Left ventricle myocardium superior (tissue), 1 donor: ENCODE data around the gene GJA3. TPM values are rescaled to one million over a fixed set of nuclear protein-coding genes. Genes with fewer than 3 reads are reported as not detected.

ENCODE experiments used
- ATAC-seq: fragments of 200-7000 bp; cut with Tn5 transposase; one replicate; pipeline ENCODE4 v1.9.1; 2020; ENCODE audit warnings: mild to moderate bottlenecking, moderate library complexity
- DNase-seq: peaks from one replicate; pipeline ENCODE4 v3.0.0-alpha.2; 2020
- intact Hi-C: fragments of 100-400 bp; cut with micrococcal nuclease; formaldehyde crosslinking; loops from one replicate; pipeline ENCODE4 v1.11.0; 2022
- total RNA-seq: library from RNA; stranded (reverse); fragmentation: NEBNext Ultra II Directional; extraction: Animal tissue kit (Norgen Biotek cat#: 25700); gene quantifications from one replicate; pipeline ENCODE4 v1.2.1, GENCODE V29; 2021
- donor health status: DM: no; HTN: yes; CAD: no; lungs with severe emphysema.

Gene GJA3
- total RNA-seq, 1 donor from 2014 or later, result 17.9 TPM

DNA sequence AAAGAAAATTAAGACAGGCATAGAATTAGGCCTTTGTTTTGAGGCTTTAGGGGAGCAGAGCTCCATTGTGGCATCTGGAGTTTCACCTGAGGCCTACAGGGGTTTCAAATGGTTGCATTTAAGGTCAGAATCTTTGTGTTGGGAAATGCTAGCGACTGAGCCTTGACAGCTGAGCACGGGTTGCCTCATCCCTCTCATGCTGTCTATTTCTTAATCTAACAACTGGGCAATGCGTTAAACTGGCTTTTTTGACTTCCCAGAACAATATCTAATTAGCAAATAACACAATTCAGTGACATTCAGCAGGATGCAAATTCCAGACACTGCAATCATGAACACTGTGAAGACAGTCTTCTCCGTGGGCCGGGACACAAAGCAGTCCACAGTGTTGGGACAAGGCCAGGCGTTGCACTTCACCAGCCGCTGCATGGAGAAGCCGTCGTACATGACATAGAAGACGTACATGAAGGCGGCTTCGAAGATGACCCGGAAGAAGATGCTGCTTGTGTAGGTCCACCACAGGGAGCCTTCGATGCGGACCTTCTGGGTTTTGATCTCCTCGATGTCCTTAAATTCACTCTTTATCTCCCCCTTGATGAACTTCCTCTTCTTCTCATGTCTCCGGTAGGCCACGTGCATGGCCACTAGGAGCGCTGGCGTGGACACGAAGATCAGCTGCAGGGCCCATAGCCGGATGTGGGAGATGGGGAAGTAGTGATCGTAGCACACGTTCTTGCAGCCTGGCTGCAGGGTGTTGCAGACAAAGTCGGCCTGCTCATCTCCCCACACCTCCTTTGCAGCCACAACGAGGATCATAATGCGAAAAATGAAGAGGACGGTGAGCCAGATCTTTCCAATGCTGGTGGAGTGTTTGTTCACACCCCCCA lies 28.1 kb upstream of the GJA3 start:
- intact Hi-C loops, result loop anchor here (10.0 kb wide), 1 partner anchor 736 kb away; no protein-coding TSS in a partner anchor
- DNase-seq, result peak; percentile 29
- ATAC-seq, result no peak

DNA sequence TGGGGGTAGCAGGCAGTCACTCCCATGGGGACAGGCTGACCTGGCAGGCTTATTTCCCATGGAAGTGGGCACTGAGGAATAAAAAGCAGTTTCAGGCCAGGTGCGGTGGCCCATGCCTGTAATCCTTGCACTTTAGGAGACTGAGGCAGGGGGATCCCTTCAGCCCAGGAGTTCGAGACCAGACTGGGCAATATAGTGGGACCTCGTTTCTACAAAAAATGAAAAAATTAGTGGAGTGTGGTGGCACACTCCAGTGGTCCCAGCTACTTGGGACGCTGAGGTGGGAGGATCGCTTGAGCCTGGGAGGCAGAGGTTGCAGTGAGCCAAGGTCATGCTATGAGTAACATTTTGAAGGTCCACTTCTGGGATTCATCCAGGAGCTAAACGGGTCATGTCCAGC lies 25.9 kb upstream of the GJA3 start:
- intact Hi-C loops, result loop anchor here (10.0 kb wide), 1 partner anchor 738 kb away; no protein-coding TSS in a partner anchor
- no peak for DNase-seq
- no peak for ATAC-seq

DNA sequence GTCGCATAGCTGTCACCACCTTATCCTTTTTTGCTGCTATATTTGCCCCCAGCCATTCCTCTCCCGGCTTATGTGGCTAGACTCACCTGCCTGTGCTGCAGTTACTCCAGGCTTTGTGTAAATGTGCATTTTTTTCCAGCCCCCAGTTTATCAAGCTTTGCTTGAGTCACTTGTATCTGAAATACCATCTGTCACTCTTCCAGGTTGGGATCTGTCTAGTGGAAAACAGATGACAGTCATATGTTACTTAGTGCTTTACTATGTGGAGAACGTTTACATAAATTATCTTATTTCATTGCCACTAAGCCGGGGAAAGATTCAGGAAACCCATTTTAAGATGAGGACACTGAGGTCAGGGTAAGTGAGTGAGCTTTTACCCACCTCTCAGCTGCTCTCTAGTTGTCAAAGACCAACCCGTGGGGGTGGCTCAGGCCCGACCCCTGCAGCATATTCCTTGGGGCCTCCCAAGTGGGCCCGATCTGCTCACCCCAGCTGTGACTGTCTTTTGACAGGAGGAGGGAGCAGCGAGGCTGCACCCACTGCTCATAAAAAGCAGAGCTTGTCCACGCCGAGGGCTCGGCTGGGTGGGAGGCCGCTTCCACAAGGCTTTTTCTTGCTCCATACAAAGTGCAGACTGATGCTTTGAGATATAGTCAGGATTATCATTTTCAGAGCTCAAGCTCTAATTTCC lies 24.7 kb upstream of the GJA3 start:
- no peak for DNase-seq
- intact Hi-C loops, result loop anchor here (10.0 kb wide), 1 partner anchor 739 kb away; no protein-coding TSS in a partner anchor
- no peak for ATAC-seq

DNA sequence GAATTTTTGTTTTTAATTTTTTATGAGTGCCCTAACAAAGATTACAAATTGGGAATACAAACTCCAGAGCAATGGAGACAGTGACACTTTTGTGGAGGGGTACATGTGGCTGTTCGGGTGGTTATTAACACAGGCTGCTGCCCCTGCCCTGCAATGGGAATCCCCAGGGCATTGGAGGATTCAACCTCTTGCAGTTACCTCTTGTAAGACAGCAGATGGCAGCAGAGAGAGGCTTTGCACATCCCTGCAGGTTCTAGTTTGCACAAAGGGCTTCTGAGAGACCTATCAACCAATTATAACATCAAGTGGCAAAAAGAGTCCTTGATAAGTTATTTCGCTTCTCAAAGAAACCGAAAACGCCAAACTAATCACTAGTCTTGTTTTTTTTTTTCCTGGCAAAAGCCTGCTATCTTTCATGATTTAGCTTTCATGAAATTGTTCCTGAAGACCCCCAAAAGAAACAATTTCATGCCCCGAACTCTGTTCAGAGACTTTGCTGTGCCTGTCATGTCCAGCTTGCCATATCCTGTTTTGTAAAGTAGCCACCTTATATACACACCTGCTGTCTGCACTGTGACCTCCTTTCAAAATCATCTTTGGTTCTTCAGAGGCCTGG lies 21.5 kb upstream of the GJA3 start:
- ATAC-seq (peak; percentile 86), DNase-seq (no peak)
- intact Hi-C loops, result loop anchor here (10.0 kb wide), 1 partner anchor 742 kb away; no protein-coding TSS in a partner anchor

DNA sequence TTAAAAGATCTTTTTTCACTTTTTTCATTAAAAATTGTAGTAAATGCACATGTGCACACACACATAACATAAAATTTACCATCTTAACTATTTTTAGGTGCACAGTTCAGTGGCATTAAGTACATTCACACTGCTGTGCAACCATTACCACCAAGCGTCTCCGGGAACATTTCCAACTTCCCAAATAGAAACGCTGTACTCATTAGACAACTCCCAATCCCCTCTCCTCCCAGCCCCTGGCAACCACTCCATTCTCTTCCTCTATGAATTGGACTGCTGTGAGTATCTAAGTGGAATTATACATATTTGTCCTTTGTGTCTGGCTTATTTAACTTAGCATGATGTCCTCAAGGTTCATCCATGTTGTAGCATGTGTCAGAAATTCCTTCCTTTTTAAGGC lies 20.3 kb upstream of the GJA3 start:
- intact Hi-C loops, result loop anchor here (10.0 kb wide), 1 partner anchor 744 kb away; no protein-coding TSS in a partner anchor
- DNase-seq (no peak), ATAC-seq (peak; percentile 62)

DNA sequence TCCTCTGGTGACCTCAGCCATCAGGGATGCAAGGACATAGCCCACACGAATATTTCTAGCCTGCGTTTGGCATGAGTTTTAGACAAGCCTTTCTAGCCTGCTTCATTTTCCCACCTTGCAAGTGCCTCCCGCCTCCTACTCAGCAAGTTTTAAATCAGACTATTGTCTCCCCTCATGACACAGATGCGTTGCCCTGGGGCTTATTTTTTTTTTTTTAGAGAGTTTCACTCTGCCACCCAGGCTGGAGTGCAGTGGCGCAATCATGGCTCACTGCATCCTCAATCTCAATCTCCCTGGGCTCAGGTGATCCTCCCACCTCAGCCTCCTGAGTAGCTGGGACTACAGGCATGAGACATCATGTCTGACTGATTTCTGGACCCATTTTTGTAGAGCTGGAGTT lies 17.3 kb upstream of the GJA3 start:
- DNase-seq, result no peak
- intact Hi-C loops, result no loop called here
- ATAC-seq, result no peak

DNA sequence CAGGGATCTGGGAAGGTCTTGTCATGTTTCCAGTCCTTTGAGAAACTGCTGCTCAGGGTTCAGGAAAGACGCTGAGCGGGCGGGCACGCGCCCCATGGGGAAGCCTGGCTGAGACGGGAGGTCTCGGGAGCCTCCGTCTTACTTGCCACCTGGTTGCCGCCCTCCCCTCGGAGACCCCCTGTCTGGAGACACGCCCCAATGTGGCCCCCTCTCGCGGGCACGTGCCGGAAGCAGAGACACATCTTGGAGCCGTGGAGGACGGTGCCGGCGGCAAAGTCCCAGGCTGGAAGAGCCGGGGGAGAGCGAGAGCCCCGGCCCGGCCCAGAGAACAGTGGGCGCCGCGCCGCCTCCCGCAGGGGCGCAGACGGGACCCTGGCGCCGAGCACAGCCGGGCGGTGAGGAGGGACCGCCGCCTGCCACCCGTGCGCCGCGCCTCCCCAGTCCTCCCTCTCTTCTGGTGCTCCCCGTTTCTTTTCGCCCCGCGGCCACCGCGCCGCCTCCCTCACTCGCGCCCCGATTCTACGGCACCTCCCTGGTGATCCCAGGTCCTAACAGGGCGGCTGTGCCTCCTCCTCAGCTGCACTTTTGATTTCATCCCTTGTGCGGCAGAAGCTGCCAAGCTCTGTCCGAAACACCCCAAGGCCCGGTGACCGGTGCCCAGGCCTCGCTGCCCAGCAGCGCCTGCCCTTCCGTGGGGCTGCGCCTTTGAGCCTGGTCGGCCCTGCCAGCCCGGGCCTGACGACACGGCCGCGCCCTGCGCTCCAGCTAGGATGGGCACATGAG lies 16.4 kb upstream of the GJA3 start:
- ATAC-seq (peak; percentile 11), DNase-seq (no peak)
- intact Hi-C loops, result no loop called here

DNA sequence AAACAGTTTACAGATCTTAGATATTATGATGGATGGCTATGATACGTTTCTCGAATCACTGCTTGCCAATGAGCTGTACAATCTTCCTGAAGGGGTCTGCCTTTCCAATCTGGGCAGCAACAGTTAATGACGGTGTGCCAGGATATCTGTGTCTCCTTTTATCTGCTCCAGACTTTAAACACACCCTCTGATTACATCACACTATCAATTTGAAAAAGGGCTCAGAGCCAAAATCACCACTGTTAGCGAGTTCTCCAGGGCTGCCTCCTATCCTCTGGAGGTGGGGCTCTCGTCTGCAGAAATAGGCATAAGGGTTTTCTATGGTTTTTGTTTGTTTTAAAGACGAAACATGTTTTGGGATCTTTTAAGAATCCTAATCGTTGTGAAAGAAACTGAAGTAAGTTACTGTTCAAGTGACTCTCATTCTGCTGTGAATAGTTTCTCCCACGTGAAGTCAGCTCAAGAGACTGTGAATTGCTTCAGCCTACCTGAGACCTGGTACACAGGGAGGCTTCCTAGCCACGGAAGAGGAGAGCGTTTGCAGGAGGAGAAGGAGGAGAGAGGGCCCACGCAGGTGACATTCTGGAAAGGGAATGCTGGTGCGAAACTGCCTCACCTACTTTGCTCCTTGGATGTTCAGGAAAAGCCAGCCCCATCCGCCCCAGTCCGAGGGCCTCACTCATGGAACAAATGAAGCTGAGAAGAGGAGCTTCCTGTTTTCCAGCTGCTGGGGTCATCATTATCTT lies 15.2 kb upstream of the GJA3 start:
- ATAC-seq (no peak), DNase-seq (no peak)
- intact Hi-C loops, result no loop called here

DNA sequence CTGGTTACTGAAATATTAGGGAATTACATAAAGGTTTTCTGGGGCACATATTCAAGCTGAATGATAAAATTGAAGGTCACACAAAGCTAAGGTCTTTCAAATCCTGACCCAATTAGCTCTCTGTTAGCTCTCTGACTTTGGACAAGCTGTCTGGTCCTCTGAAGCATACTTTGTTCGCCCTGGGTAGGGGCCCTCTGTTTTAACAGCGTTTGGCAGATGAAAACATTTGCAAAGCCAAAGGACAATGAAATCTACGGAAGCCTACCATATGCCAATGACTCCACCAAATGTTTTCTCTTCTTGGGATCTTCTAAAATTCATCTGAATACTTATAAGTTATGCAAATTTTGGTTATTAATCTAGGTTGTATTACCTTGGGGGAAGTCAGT lies 14.5 kb upstream of the GJA3 start:
- DNase-seq (no peak), ATAC-seq (no peak)
- intact Hi-C loops, result no loop called here

DNA sequence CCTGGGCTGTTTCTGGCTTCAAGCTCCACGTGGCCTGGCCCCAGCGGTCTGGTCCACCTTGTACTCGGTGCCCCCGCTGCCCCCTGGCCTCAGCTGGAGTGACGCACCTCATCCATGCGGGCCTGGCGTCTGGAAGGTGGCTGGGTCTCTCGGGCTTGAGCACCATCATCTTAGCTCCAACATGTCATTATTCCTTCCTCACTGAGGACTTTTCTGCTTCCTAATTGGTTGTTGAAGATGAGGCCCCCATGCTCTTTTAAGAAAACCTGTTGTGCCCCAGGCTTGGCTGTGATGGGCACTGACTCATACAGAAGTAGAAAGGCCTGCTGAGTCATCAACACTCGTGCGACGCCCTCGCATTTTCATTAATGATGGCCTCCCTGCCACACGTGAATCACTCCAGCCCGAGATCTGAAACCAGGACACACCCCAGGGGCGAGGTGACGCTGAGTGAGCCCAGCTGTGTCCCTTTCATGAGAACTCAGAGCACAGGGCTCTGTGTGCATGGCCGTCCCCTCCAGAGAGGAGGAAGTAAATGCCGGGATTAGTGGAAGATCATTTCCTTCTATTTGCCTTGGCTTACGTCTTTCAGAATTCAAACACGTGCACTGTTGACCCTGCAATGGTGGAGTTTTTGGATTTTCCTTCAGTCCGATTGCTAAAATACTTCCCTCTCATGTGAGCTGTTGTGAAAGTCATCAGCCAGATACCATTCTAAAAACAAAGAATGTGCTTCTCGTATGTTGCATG lies 14.0 kb upstream of the GJA3 start:
- ATAC-seq, result peak; percentile 72
- intact Hi-C loops, result no loop called here
- peak; percentile 62 for DNase-seq

DNA sequence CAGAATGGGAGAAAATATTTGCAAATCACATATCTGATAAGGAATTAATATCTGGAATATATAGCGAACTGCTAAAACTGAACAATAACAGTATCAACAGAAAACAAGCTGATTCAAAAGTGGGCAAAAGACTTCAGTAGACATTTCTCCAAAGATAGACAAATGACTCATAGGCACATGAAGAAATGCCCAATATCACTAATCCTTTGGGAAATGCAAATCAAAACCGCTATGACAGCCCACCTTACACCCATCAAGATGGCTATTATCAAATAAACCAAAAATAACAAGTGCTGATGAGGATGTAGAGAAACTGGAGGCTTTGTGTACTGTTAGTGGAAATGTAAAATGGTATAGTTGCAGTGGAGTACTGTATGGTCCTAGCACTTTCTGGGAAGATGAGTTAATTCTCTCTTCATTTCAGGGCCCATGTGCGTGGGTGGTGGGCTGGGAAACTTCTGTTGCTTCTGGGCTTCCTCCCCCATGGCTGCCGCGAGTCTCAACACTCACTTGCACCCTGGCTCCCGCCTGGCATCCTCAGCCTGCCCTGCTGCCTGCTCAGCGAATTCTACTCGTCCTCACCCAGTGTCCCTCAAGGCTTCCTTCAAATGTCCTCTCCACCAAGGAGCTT lies 12.4 kb upstream of the GJA3 start:
- DNase-seq (no peak), ATAC-seq (no peak)
- intact Hi-C loops, result no loop called here

DNA sequence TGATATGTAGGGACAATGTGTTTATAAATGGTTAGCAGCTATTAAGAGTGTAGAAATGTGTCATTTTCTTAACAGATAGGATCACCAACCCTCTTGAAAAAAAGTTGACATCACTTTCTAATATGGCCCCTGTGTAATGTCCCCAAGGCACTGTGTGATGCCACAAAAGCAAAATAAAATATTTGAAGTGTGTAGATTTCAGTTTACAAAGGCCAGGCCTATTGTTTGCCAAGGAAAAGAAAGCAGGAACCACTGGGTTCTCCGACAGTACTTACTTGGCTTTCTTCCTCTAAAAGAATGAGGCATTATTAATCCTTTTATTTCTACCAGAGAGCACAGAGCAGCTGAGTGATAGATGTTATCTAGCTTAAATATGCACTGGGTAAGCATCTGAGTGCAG lies 10.5 kb upstream of the GJA3 start:
- intact Hi-C loops, result no loop called here
- ATAC-seq (no peak), DNase-seq (no peak)

DNA sequence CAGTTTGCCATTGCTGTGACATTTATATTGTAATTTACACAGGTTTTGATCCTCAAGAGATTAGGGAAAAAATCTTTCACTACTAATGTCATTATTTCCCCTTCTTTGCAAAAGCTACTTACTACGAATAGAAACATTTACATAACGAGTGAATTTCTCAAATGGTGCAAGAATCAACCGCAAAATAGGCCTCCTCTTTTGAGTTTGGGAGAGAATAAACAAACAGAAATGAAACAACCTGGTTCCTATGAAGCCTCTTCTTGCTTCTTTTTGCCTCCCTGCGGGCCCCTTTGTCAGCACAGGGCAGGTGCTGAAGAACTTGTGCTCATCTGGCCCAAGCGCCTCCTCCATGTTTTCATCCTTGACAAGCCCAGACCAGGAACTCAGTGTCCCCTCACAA lies 10.1 kb upstream of the GJA3 start:
- intact Hi-C loops, result no loop called here
- DNase-seq (no peak), ATAC-seq (no peak)

DNA sequence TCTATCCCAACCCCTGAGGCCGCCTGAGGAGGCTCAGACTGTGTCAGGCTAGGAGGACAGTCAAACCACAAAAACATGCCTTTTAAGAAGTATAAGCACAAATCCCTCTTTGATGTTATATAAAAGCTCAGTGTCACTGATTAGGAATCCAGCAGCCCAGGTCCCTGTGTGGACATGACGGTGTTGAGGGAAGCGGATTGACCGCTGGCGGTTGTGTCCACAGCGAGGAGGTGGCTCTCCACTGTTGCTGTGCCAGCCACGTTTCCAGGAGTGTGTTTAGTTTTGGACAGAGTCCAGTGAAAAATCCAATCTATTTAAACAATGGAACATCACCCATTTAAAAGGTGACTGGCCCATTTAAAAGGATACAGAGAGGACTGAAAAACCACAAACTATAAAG lies 7.5 kb upstream of the GJA3 start:
- intact Hi-C loops, result no loop called here
- ATAC-seq, result no peak
- DNase-seq, result no peak

DNA sequence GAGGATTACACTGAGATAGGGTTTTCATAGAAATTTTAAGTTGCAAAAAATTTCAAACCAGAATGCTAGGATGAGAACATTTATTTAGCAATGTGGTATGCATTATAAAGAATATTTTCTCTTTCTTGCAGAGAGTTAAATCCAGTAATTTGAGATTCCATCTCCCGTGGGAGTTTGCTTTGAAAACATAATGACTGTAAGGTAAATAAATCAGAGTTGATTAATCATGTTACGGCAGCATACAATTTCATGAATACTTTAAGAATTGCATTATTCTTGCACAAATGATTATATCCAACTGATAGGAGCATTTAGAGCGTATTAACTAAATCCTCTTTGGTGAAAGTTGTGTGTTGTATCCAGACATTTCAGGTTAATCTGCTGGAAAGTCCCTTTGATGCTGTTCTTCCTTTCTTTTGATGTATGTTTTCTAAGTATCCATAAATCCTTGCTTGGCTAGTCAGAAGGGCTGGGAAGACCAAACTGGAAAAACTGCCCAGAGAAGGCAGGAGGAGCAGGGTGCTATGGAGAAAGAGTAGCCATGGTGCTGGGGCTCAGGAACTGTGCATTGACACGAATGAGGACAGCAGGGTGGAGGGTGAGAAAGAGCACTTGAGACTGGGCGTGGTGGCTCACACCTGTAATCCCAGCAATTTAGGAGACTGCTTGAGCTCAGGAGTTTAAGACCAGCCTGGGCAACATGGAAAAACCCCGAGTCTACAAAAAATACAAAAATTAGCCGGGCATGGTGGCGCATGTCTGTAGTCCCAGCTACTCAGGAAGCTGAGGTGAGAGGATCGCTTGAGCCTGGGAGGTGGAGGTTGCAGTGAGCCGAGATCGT lies 4.8 kb upstream of the GJA3 start:
- intact Hi-C loops, result no loop called here
- ATAC-seq, result no peak

DNA sequence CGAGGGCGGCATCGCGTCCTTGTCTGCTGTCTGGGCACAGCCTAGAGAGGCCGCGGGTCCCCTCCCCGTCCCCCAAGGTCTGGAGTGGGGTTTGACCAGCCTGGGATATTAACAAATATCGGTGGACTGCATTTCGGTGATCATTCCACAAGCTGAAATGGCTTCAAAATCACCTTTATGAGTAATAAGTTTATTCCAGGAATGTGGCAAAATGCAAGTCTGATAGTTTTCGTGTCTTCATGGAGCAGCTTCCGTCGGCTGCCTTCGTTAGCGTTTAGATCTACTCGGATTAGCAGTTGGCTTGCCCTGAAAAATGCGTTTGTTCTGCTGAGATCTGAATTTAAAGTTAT lies 1.1 kb upstream of the GJA3 start:
- DNase-seq (no peak), ATAC-seq (no peak)
- intact Hi-C loops, result no loop called here

More for the DNA sequence above, 4.8 kb upstream of the GJA3 start:
- no peak for DNase-seq
